ENCODE measurements around the gene NDEL1.

The NDEL1 gene

DNA sequence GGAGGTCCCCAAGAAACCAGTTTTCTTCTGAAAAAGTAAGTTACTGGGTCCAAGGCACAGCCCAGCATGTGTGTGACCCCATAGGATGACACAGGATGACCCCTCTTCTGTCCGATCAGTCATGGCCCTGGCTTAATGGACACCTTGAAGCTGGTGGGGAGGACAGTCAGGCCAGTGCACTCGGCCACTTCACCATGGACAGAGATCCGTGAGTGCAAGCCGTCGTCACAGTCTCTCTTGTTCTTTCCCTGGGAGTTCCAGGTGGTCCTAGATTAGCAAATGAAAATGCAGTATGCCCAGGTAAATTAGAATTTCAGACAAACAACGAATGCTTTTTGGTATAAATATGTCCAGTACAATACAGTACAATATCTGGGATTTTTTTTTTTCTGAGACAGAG is 36.7 kb upstream of the NDEL1 start:
- no peak overlapping the region for H3K27ac ChIP-seq (ENCODE audit: low read length)
- WGBS (ENCODE audit: insufficient coverage, insufficient read length) = no CpG with 5 or more reads among the region's 6 CpGs
- H3K9me3 ChIP-seq (ENCODE audit: control insufficient read depth, insufficient read depth, low read length) = no peaks in the 10 kb centered on the region
- no peaks in the 10 kb centered on the region for H3K36me3 ChIP-seq (ENCODE audit: control insufficient read depth, insufficient read depth, low read length)
- no peak overlapping the region for H3K4me3 ChIP-seq (ENCODE audit: low read length)
- H3K4me1 ChIP-seq (ENCODE audit: control insufficient read depth, insufficient read depth, low read length) = no peaks in the 10 kb centered on the region
- no peaks in the 10 kb centered on the region for H3K27me3 ChIP-seq (ENCODE audit: control insufficient read depth, insufficient read depth, low read length)
- DNase-seq (ENCODE audit: low read depth, low spot score) = no peak

GRCh38 chr17:8401107-8401506 is 34.6 kb upstream of the NDEL1 start:
- DNase-seq (ENCODE audit: low read depth, low spot score) = no peak
- 99% methylated on average over 2 of the region's 2 CpGs for whole genome bisulfite sequencing (ENCODE audit: insufficient coverage, insufficient read length)
- H3K27ac ChIP-seq (ENCODE audit: low read length) = no peak overlapping the region
- no peaks in the 10 kb centered on the region for H3K4me1 ChIP-seq (ENCODE audit: control insufficient read depth, insufficient read depth, low read length)
- H3K36me3 ChIP-seq (ENCODE audit: control insufficient read depth, insufficient read depth, low read length) = no peaks in the 10 kb centered on the region
- no peaks in the 10 kb centered on the region for H3K27me3 ChIP-seq (ENCODE audit: control insufficient read depth, insufficient read depth, low read length)
- no peak overlapping the region for H3K4me3 ChIP-seq (ENCODE audit: low read length)
- H3K9me3 ChIP-seq (ENCODE audit: control insufficient read depth, insufficient read depth, low read length) = no peaks in the 10 kb centered on the region

DNA sequence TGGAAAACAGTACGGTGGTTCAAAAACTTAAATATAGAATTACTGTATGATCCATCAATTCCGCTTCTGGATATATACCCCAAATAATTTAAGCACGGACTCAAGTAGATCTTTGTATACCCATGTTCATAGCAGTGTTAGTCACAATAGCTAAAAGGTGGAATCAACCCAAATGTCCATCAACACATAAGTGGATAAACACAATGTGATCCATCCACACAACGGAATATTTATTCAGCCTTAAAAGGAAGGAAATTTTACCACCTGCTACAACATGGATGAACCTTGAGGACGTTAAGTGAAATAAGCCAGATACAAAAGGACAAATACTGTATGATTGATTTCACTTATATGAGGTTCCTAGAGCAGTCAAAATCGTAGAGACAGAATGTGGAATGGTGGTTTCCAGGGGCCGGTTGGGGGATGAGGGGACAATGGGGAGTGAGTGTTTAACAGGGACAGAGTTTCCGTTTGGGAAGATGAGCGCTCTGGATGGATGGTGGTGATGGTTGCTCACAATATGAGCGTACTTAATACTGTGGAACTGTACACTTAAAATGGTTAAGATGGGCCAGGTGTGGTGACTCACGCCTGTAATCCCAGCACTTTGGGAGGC is 32.7 kb upstream of the NDEL1 start:
- no peaks in the 10 kb centered on the region for H3K9me3 ChIP-seq (ENCODE audit: control insufficient read depth, insufficient read depth, low read length)
- WGBS (ENCODE audit: insufficient coverage, insufficient read length) = no CpG with 5 or more reads among the region's 11 CpGs
- no peaks in the 10 kb centered on the region for H3K36me3 ChIP-seq (ENCODE audit: control insufficient read depth, insufficient read depth, low read length)
- no peak overlapping the region for H3K4me3 ChIP-seq (ENCODE audit: low read length)
- DNase-seq (ENCODE audit: low read depth, low spot score) = no peak
- H3K27me3 ChIP-seq (ENCODE audit: control insufficient read depth, insufficient read depth, low read length) = no peaks in the 10 kb centered on the region
- H3K4me1 ChIP-seq (ENCODE audit: control insufficient read depth, insufficient read depth, low read length) = no peaks in the 10 kb centered on the region
- no peak overlapping the region for H3K27ac ChIP-seq (ENCODE audit: low read length)

DNA sequence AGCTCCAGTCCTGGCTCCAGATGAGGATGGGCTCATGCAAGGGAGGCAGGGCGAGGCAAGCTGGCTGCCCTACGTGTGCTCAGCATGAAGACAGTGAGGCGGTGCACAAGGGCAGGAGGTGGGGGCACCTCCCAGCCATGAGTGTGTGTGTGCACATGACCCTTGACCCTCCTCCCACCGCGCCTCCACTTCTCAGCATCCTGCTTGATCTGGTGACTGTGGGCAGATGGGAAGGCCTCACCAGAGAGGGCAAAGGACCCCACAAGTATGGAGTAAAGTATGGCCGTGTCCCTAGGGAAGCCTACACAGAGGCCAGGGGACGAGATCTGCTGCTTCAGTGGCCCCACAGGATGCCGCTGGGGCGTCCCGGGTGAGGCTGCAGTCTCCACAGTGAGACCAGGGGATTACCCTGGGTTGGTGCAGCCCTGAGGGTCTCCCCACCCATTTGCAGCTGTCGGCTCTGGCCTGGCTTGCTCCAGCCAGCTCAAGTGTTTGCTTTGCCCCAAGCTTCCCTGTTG is 30.1 kb upstream of the NDEL1 start:
- H3K4me1 ChIP-seq (ENCODE audit: control insufficient read depth, insufficient read depth, low read length) = peaks cover 2% of the 10 kb centered on the region; the same call in 1 of the 2 replicates
- no peak for DNase-seq (ENCODE audit: low read depth, low spot score)
- H3K27ac ChIP-seq (ENCODE audit: low read length) = no peak overlapping the region
- H3K27me3 ChIP-seq (ENCODE audit: control insufficient read depth, insufficient read depth, low read length) = no peaks in the 10 kb centered on the region
- no CpG with 5 or more reads among the region's 11 CpGs for WGBS (ENCODE audit: insufficient coverage, insufficient read length)
- no peaks in the 10 kb centered on the region for H3K36me3 ChIP-seq (ENCODE audit: control insufficient read depth, insufficient read depth, low read length)
- H3K4me3 ChIP-seq (ENCODE audit: low read length) = no peak overlapping the region
- no peaks in the 10 kb centered on the region for H3K9me3 ChIP-seq (ENCODE audit: control insufficient read depth, insufficient read depth, low read length)

DNA sequence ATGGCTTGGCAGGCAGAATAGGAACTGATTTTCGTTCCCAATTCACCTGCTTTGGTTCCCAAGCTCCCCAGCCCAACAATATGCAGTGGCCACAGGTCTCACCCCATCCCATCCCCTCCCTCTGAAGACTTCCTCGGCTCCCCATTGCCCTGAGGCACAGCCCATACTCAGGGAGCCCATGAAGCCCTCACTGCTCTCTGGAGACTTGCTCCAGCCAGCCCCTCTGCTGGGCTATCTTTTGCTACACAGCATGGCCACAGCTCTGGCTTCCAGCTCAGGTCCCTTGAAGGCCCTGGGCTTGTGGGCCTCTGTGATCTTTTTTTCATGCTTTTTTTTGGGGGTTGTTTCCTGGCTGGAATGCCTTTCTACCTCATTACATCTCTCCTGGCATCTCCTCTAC is 29.5 kb upstream of the NDEL1 start:
- Histone ChIP-seq H3K4me3 (ENCODE audit: low read length) (no peak overlapping the region), H3K27ac (ENCODE audit: low read length) (no peak overlapping the region), H3K9me3 (ENCODE audit: control insufficient read depth, insufficient read depth, low read length) (no peaks in the 10 kb centered on the region), H3K4me1 (ENCODE audit: control insufficient read depth, insufficient read depth, low read length) (peaks cover 2% of the 10 kb centered on the region; the same call in 1 of the 2 replicates), H3K36me3 (ENCODE audit: control insufficient read depth, insufficient read depth, low read length) (no peaks in the 10 kb centered on the region), H3K27me3 (ENCODE audit: control insufficient read depth, insufficient read depth, low read length) (no peaks in the 10 kb centered on the region)
- WGBS (ENCODE audit: insufficient coverage, insufficient read length) = no CpG with 5 or more reads among the region's 2 CpGs
- DNase-seq (ENCODE audit: low read depth, low spot score) = no peak

- Histone ChIP-seq H3K27ac (ENCODE audit: low read length) (no peak overlapping the region), H3K36me3 (ENCODE audit: control insufficient read depth, insufficient read depth, low read length) (no peaks in the 10 kb centered on the region), H3K27me3 (ENCODE audit: control insufficient read depth, insufficient read depth, low read length) (no peaks in the 10 kb centered on the region), H3K9me3 (ENCODE audit: control insufficient read depth, insufficient read depth, low read length) (no peaks in the 10 kb centered on the region), H3K4me1 (ENCODE audit: control insufficient read depth, insufficient read depth, low read length) (peaks cover 2% of the 10 kb centered on the region; the same call in 1 of the 2 replicates), H3K4me3 (ENCODE audit: low read length) (no peak overlapping the region)
- WGBS (ENCODE audit: insufficient coverage, insufficient read length) = no CpG with 5 or more reads among the region's 14 CpGs
- no peak for DNase-seq (ENCODE audit: low read depth, low spot score)
Observed at GRCh38 chr17:8408371-8408770, 27.3 kb upstream of the NDEL1 start.

GRCh38 chr17:8409966-8410882 is 25.5 kb upstream of the NDEL1 start:
- no peak overlapping the region for H3K27ac ChIP-seq (ENCODE audit: low read length)
- peak; percentile 92 for DNase-seq (ENCODE audit: low read depth, low spot score)
- no peaks in the 10 kb centered on the region for H3K9me3 ChIP-seq (ENCODE audit: control insufficient read depth, insufficient read depth, low read length)
- no peaks in the 10 kb centered on the region for H3K27me3 ChIP-seq (ENCODE audit: control insufficient read depth, insufficient read depth, low read length)
- no peak overlapping the region for H3K4me3 ChIP-seq (ENCODE audit: low read length)
- no CpG with 5 or more reads among the region's 19 CpGs for whole genome bisulfite sequencing (ENCODE audit: insufficient coverage, insufficient read length)
- H3K4me1 ChIP-seq (ENCODE audit: control insufficient read depth, insufficient read depth, low read length) = peaks cover 2% of the 10 kb centered on the region; the same call in 1 of the 2 replicates
- H3K36me3 ChIP-seq (ENCODE audit: control insufficient read depth, insufficient read depth, low read length) = no peaks in the 10 kb centered on the region

- H3K9me3 ChIP-seq (ENCODE audit: control insufficient read depth, insufficient read depth, low read length) = no peaks in the 10 kb centered on the region
- H3K36me3 ChIP-seq (ENCODE audit: control insufficient read depth, insufficient read depth, low read length) = no peaks in the 10 kb centered on the region
- no peaks in the 10 kb centered on the region for H3K27me3 ChIP-seq (ENCODE audit: control insufficient read depth, insufficient read depth, low read length)
- DNase-seq (ENCODE audit: low read depth, low spot score) = no peak
- peaks cover 2% of the 10 kb centered on the region; the same call in 1 of the 2 replicates for H3K4me1 ChIP-seq (ENCODE audit: control insufficient read depth, insufficient read depth, low read length)
- H3K27ac ChIP-seq (ENCODE audit: low read length) = no peak overlapping the region
- no CpG with 5 or more reads among the region's 1 CpG for WGBS (ENCODE audit: insufficient coverage, insufficient read length)
- no peak overlapping the region for H3K4me3 ChIP-seq (ENCODE audit: low read length)
Observed at GRCh38 chr17:8410883-8411238, 24.8 kb upstream of the NDEL1 start.

- Histone ChIP-seq H3K27ac (ENCODE audit: low read length) (no peak overlapping the region), H3K9me3 (ENCODE audit: control insufficient read depth, insufficient read depth, low read length) (no peaks in the 10 kb centered on the region), H3K27me3 (ENCODE audit: control insufficient read depth, insufficient read depth, low read length) (no peaks in the 10 kb centered on the region), H3K4me1 (ENCODE audit: control insufficient read depth, insufficient read depth, low read length) (peaks cover 2% of the 10 kb centered on the region; the same call in 1 of the 2 replicates), H3K36me3 (ENCODE audit: control insufficient read depth, insufficient read depth, low read length) (no peaks in the 10 kb centered on the region), H3K4me3 (ENCODE audit: low read length) (no peak overlapping the region)
- no CpG with 5 or more reads among the region's 5 CpGs for WGBS (ENCODE audit: insufficient coverage, insufficient read length)
- DNase-seq (ENCODE audit: low read depth, low spot score) = no peak
Observed at GRCh38 chr17:8412089-8412488, 23.6 kb upstream of the NDEL1 start.

- H3K27ac ChIP-seq (ENCODE audit: low read length) = no peak overlapping the region
- H3K36me3 ChIP-seq (ENCODE audit: control insufficient read depth, insufficient read depth, low read length) = no peaks in the 10 kb centered on the region
- no peak for DNase-seq (ENCODE audit: low read depth, low spot score)
- H3K4me3 ChIP-seq (ENCODE audit: low read length) = no peak overlapping the region
- H3K4me1 ChIP-seq (ENCODE audit: control insufficient read depth, insufficient read depth, low read length) = peaks cover under 1% of the 10 kb centered on the region; the same call in 1 of the 2 replicates
- no peaks in the 10 kb centered on the region for H3K9me3 ChIP-seq (ENCODE audit: control insufficient read depth, insufficient read depth, low read length)
- no peaks in the 10 kb centered on the region for H3K27me3 ChIP-seq (ENCODE audit: control insufficient read depth, insufficient read depth, low read length)
- WGBS (ENCODE audit: insufficient coverage, insufficient read length) = no CpG with 5 or more reads among the region's 4 CpGs
Observed at GRCh38 chr17:8413328-8413727, 22.4 kb upstream of the NDEL1 start.

Data from iPS DF 6.9 (cell line).